Type B pancreatic cell (in vitro differentiated cells): ENCODE data around the gene PEF1. TPM values are rescaled to one million over a fixed set of nuclear protein-coding genes. Genes with fewer than 3 reads are reported as not detected.

ENCODE experiments used
- DNase-seq: peaks from one replicate; pipeline ENCODE4 v3.0.0; 2021; ENCODE audit warnings: mixed read lengths; ENCODE audit not compliant: unreplicated experiment; ENCODE audit errors: extremely low spot score
- H3K27ac Mint-ChIP-seq: 2 replicates; pipeline ENCODE4 v1.8.0; 2021; ENCODE audit warnings: mild to moderate bottlenecking, mixed read lengths
- H3K27me3 Mint-ChIP-seq: 2 replicates; pipeline ENCODE4 v1.8.0; 2021; ENCODE audit warnings: mixed read lengths
- H3K36me3 Mint-ChIP-seq: 2 replicates; pipeline ENCODE4 v1.8.0; 2021; ENCODE audit warnings: mixed read lengths
- H3K4me1 Mint-ChIP-seq: one replicate; pipeline ENCODE4 v1.8.0; 2021; ENCODE audit warnings: mixed read lengths; ENCODE audit not compliant: unreplicated experiment
- H3K4me3 Mint-ChIP-seq: 2 replicates; pipeline ENCODE4 v1.8.0; 2021; ENCODE audit warnings: mild to moderate bottlenecking, mixed read lengths
- H3K9me3 Mint-ChIP-seq: 2 replicates; pipeline ENCODE4 v1.8.0; 2021; ENCODE audit warnings: mixed read lengths
- CTCF ChIP-seq: fragments of 200-600 bp; sonication (generic); conservative IDR thresholded peaks from 2 replicates; pipeline ENCODE4 v1.5.0; 2021; ENCODE audit warnings: antibody characterized with exemption, mild to moderate bottlenecking
- total RNA-seq: library from RNA; stranded (reverse); gene quantifications from 2 replicates; pipeline ENCODE4 v1.2.1, GENCODE V29; 2021; ENCODE audit warnings: low replicate concordance

Gene PEF1
- total RNA-seq, 1 donor from 2014 or later: 45.2 TPM

- no peak for TF ChIP-seq CTCF
- Mint-ChIP-seq H3K4me1 (peaks cover 8% of the 10 kb centered on the region), H3K9me3 (no peaks in the 10 kb centered on the region), H3K27ac (no peak overlapping the region), H3K36me3 (peaks cover 4% of the 10 kb centered on the region), H3K27me3 (no peaks in the 10 kb centered on the region), H3K4me3 (no peak overlapping the region)
- DNase-seq: no peak
Observed at GRCh38 chr1:31624731-31625514, 19.8 kb downstream of the PEF1 start.

- no peak overlapping the region for H3K27ac Mint-ChIP-seq
- H3K4me3 Mint-ChIP-seq: no peak overlapping the region
- H3K9me3 Mint-ChIP-seq: no peaks in the 10 kb centered on the region
- no peak for TF ChIP-seq CTCF
- H3K36me3 Mint-ChIP-seq: no peaks in the 10 kb centered on the region
- H3K27me3 Mint-ChIP-seq: peaks cover 3% of the 10 kb centered on the region
- peaks cover 8% of the 10 kb centered on the region for H3K4me1 Mint-ChIP-seq
- DNase-seq: no peak
Observed at GRCh38 chr1:31624309-31624708, 20.4 kb downstream of the PEF1 start.

- no peak overlapping the region for H3K27ac Mint-ChIP-seq
Observed at GRCh38 chr1:31623365-31623764, 21.3 kb downstream of the PEF1 start.

GRCh38 chr1:31621847-31622730 is 22.6 kb downstream of the PEF1 start:
- TF ChIP-seq CTCF: no peak
- H3K9me3 Mint-ChIP-seq: no peaks in the 10 kb centered on the region

More at GRCh38 chr1:31623365-31623764, 21.3 kb downstream of the PEF1 start:
- DNase-seq: no peak
- TF ChIP-seq CTCF: no peak
- no peaks in the 10 kb centered on the region for H3K9me3 Mint-ChIP-seq
- no peak overlapping the region for H3K4me3 Mint-ChIP-seq
- H3K4me1 Mint-ChIP-seq: peaks cover 8% of the 10 kb centered on the region
- H3K27me3 Mint-ChIP-seq: peaks cover 11% of the 10 kb centered on the region
- H3K36me3 Mint-ChIP-seq: no peaks in the 10 kb centered on the region

GRCh38 chr1:31621498-31621820 is 23.2 kb downstream of the PEF1 start:
- Mint-ChIP-seq H3K4me1 (peaks cover 4% of the 10 kb centered on the region), H3K36me3 (no peaks in the 10 kb centered on the region), H3K9me3 (no peaks in the 10 kb centered on the region), H3K27ac (no peak overlapping the region), H3K27me3 (peaks cover 22% of the 10 kb centered on the region), H3K4me3 (no peak overlapping the region)
- TF ChIP-seq CTCF: no peak
- no peak for DNase-seq

More at GRCh38 chr1:31621847-31622730, 22.6 kb downstream of the PEF1 start:
- Mint-ChIP-seq H3K36me3 (no peaks in the 10 kb centered on the region), H3K27me3 (peaks cover 16% of the 10 kb centered on the region), H3K4me1 (peaks cover 8% of the 10 kb centered on the region), H3K27ac (no peak overlapping the region), H3K4me3 (no peak overlapping the region)
- DNase-seq: no peak
